GM11168 (cell line): ENCODE measurements around the gene PTCD1.

Experiments
- in situ Hi-C: fragments of 300-500 bp; cut with MboI; formaldehyde crosslinking; loops from one replicate; pipeline ENCODE4 v1.12.0; 2022; ENCODE audit warnings: low sequenced_read_pairs; ENCODE audit not compliant: unreplicated experiment

PTCD1 gene

GRCh38 chr7:99438573-99439480 is at the start of gene PTCD1, which contains the start of gene CPSF4:
Gene PTCD1, minus strand, starts transcription at chr7:99438798. Its CDS starts 3,556 bp downstream, at chr7:99435242.
Gene CPSF4, plus strand, starts transcription at chr7:99438943. Its CDS starts 140 bp downstream, at chr7:99439083.
- in situ Hi-C loops = no loop called here

GRCh38 chr7:99485094-99485493 is 46.5 kb upstream of the PTCD1 start:
- in situ Hi-C loops = no loop called here

- in situ Hi-C loops = no loop called here
These were observed 40.2 kb upstream of the PTCD1 start for GRCh38 chr7:99478464-99479440.

- in situ Hi-C loops = no loop called here
These were observed 37.5 kb upstream of the PTCD1 start for GRCh38 chr7:99476107-99476506.

- in situ Hi-C loops = no loop called here
These were observed 34.7 kb upstream of the PTCD1 start for GRCh38 chr7:99473315-99473596.

- in situ Hi-C loops = no loop called here
These were observed 34.1 kb upstream of the PTCD1 start, which contains the start of gene ZNF789 for GRCh38 chr7:99472561-99473314. Gene ZNF789, plus strand, starts transcription at chr7:99472890. Its CDS starts 3,567 bp downstream, at chr7:99476457.

GRCh38 chr7:99469381-99470065 is 30.9 kb upstream of the PTCD1 start:
- in situ Hi-C loops = no loop called here

- in situ Hi-C loops = no loop called here
These were observed 29.8 kb upstream of the PTCD1 start for GRCh38 chr7:99468336-99468918.

- in situ Hi-C loops = no loop called here
These were observed 26.8 kb upstream of the PTCD1 start for GRCh38 chr7:99465421-99465768.

- in situ Hi-C loops = no loop called here
These were observed 22.6 kb upstream of the PTCD1 start for GRCh38 chr7:99461221-99461620.

- in situ Hi-C loops = no loop called here
These were observed 22.1 kb upstream of the PTCD1 start for GRCh38 chr7:99460651-99461050.

GRCh38 chr7:99459087-99459486 is 20.5 kb upstream of the PTCD1 start:
- in situ Hi-C loops = no loop called here

GRCh38 chr7:99457650-99458493 is 19.3 kb upstream of the PTCD1 start:
- in situ Hi-C loops = no loop called here

- in situ Hi-C loops = no loop called here
These were observed 18.6 kb upstream of the PTCD1 start for GRCh38 chr7:99457050-99457649.

- in situ Hi-C loops = no loop called here
These were observed 17.7 kb upstream of the PTCD1 start for GRCh38 chr7:99456288-99456687.

- in situ Hi-C loops = no loop called here
These were observed 17.3 kb upstream of the PTCD1 start for GRCh38 chr7:99455874-99456273.

- in situ Hi-C loops = no loop called here
These were observed 14.5 kb upstream of the PTCD1 start for GRCh38 chr7:99453105-99453504.

GRCh38 chr7:99452541-99452940 is 13.9 kb upstream of the PTCD1 start:
- in situ Hi-C loops = no loop called here
